AG09319 (cell line): ENCODE results near the gene NFATC1.

Experiments
- DNase-seq: peaks from one replicate; pipeline ENCODE4 v3.0.0-alpha.2; 2010; ENCODE audit warnings: low read depth; ENCODE audit errors: extremely low read depth
- TF ChIP-seq, protein P1 (sequence below): IDR thresholded peaks from 2 replicates; pipeline ENCODE4 v1.5.1; 2011; ENCODE audit warnings: low read depth, mild to moderate bottlenecking, inconsistent platforms, low read length, moderate library complexity

NFATC1 gene

DNA sequence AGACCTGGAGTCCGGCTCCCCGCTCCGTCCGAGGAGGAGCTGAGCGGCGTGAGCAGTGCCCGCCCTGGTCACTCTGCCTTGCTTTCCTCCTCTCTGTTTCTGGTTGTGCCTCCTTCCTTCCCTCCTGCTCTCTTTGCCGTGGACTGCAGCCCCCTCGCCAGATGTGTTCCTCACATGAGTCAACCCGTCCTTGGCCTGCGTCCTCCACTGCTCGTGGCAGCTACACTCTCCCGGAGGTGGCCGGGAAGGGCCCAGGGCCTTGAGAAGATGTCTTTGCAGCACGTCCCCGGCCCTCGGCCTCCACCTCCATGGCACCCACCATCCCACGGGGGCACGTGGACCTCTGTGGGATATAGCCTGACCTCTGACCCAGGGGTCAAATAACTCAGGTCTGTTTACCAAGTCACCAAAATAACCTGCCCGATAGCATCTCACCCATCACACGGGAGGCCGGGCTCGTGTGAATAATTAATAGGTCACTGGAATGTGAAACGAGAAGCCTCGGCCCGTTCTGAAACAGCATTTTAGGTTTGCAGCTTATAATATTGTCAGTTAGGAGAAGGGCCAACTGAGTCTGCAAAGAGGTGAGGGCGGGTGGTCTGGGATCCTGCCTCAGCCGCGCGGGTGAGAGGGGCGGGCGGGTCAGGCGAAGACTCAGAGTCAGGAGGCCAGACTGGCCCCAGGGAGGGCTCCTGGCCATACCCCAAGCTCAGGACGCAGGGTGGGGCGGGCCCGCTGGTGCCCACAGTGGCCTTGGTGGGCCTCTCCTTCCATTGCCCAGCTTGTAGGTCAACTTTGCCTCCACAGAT, 42.6 kb downstream of the NFATC1 start:
- TF ChIP-seq, protein P1, sequence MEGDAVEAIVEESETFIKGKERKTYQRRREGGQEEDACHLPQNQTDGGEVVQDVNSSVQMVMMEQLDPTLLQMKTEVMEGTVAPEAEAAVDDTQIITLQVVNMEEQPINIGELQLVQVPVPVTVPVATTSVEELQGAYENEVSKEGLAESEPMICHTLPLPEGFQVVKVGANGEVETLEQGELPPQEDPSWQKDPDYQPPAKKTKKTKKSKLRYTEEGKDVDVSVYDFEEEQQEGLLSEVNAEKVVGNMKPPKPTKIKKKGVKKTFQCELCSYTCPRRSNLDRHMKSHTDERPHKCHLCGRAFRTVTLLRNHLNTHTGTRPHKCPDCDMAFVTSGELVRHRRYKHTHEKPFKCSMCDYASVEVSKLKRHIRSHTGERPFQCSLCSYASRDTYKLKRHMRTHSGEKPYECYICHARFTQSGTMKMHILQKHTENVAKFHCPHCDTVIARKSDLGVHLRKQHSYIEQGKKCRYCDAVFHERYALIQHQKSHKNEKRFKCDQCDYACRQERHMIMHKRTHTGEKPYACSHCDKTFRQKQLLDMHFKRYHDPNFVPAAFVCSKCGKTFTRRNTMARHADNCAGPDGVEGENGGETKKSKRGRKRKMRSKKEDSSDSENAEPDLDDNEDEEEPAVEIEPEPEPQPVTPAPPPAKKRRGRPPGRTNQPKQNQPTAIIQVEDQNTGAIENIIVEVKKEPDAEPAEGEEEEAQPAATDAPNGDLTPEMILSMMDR = no peak
- DNase-seq = no peak

DNA sequence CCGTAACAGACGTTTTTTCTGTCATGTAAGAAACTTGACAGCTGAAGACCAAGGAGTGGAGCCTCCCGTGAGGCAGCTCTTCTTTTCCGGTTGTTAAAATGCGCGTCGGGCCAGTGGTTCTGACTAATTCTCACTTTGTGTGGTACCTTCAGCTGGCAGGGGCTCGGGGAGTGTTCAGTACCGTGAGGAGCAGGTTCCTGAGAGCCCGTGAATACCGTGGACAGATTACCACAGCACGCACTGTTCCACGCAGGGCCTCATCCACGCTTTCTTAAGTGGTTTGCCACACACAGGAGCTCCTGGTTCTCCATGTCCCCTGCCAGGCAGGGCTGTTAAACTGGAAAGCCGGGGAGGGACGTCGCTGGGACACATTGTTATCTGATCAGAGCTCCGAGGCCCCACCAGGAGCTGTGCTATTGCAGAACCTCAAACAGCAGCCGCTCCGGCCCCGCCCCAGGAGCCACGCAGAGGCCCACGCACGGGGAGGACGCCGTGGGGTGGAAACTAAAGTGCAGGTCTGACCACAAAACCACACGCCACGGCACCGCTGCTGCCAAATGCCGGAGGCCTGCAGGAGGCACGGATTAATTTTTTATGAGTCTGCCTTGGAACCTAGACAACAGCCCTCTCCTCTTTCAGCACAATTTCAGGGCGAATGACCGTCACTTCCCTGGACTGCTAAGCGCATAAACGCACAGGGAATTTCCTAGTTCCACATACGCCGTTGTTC, 43.3 kb downstream of the NFATC1 start:
- peak; percentile 20 for DNase-seq
- TF ChIP-seq, protein P1 = no peak

DNA sequence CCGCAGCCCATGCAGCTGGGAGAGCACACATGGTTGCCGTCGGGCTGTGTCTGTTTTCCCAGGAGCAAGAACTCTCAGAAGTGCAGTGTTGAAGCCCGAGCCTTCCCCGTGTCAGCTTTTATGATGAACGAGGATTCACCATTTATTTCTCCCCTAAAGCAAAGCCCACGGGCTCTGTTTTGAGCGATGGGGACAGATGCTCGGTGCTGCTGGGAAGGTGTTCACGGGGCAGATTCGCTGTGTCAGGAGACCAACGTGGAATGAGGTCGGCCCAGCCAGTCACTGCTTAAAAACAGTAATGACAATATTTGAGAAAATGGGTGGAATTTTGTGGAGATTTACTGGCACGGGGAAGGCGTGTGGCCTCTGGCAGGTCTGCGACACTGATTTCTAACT, 43.9 kb downstream of the NFATC1 start:
- TF ChIP-seq, protein P1 = no peak
- no peak for DNase-seq

DNA sequence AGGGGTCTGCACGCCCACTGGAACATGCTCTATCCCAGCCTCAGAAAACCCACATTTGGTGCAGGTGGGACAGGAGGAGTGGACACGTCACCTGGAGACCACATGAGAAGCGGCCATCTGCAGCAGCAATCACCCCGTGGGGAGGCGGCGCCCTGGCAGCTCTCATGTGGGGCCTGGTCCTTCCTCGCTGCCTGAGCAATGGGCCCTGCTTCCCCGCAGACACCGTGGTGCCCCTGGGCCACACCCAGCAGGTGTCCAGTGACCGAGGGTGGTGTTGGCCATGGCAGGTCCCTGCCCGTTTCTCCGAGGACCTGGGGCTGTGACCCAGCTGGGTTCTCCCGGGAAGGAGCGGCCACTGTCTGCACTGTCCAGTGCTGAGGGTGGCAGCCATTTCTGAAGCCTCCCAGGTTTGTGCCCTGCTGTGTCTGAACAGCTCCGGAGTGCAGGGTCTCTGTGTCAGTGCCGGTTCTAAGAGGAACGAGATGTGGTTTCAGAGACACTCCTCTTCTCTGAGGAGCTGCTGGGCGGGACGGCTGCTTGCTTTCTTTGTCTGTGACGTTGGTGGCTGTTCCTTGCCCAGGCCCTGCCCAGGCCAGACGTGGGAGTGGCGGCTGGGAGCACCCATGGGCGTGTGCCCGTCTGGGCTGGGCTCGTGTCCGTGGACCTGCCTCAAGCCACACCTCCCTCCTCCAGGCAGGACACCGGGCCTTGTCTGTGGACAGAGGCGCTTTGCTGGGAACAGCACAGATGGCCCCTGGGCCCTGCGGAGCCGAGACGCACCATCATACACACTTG, 44.8 kb downstream of the NFATC1 start:
- TF ChIP-seq, protein P1 = no peak
- DNase-seq = no peak

DNA sequence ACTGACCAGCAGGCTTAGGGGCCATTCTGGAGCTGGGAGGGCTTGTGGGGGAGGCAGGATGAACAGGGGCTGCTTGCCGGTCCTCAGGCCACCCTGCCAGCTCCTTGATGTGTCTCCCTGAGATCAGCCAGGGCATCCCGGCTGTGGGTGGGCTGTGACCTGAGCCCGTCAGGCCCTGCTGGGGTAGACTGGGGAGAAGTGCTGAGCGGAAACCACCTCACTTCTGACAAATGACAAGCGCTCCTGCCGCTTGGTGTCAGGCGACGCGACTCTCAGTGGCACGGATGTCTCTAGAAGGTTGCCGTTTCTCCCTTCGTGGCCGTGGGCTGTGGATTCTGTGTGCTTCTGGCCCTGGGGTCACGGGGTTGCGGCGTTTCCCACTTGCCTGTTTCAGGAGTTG, 45.7 kb downstream of the NFATC1 start:
- TF ChIP-seq, protein P1 = no peak
- no peak for DNase-seq

DNA sequence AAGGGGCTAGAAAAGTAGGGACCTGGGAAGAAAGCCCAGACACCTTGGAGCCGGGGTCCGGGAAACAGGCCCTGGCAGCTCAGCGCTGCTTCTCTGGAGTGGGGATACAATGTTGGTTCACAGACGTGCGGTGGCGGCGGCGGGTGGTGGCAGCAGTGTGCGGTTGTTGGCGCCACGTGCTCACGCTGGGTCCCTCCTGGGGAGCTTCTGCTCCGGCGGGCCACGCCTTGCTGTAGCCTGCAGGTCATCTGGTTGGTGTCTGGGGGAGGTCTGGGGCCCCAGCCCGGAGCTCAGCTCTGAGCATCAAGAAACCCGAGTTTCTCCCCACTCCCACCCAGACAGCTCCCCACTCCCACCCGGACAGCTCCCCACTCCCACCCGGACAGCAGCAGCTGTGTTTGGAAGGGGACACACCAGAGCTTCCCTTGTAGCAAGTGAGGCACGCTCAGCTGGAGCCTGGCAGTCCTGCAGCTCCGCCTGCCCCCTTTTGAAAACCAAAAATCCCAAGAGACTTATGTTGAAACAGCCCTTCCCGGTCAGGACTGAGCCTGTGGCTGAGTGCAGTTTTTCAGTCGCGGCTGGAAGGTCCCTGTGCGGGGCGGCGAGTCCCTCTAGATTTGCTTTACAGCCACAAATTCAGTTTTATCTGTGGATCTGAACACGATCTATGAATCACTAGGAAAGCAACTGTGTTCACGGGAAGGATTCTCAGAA, 46.9 kb downstream of the NFATC1 start:
- DNase-seq = no peak
- TF ChIP-seq, protein P1 = no peak
